Epithelial cell of prostate (primary cell): ENCODE results near the gene MED15.
"Not testable (repeated sequence)": the region's sequence is repeated elsewhere in the genome, so short reads cannot be mapped to it uniquely, and the experiment has no call there.

Experiments
- DNase-seq: peaks from one replicate; pipeline ENCODE4 v3.0.0-alpha.2; 2011; ENCODE audit warnings: low read depth, low spot score
- H3K27ac ChIP-seq: fragments of 450-650 bp; 2 replicates; pipeline ENCODE4 v1.5.1; 2017; ENCODE audit warnings: mild to moderate bottlenecking

The MED15 gene

DNA sequence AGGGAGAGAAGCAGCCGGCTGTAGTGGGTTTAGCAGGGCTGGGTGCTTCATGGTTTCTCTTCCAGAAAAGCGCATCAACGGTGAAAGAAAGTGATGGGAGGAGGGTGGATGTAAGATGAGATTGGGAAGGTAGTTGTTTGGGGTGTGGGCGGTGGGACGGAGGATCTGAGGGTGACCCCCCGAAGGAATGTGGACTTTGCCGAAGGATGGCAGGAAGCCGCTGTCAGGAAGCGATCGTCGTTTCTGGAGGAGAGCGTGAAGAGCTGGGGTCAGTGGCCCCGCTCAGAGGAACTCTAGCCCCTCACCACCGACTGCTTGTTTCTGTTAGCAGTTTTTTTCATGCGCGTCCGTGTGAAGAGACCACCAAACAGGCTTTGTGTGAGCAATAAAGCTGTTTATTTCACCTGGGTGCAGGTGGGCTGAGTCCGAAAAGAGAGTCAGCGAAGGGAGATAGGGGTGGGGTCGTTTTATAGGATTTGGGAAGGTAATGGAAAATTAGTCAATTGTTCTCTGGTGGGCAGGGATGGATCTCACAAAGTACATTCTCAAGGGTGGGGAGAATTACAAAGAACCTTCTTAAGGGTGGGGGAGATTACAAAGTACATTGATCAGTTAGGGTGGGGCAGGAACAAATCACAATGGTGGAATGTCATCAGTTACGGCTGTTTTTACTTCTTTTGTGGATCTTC lies 801 bp downstream of the MED15 start:
- H3K27ac ChIP-seq = peak overlapping the region; percentile 99
- DNase-seq = not testable (repeated sequence)

DNA sequence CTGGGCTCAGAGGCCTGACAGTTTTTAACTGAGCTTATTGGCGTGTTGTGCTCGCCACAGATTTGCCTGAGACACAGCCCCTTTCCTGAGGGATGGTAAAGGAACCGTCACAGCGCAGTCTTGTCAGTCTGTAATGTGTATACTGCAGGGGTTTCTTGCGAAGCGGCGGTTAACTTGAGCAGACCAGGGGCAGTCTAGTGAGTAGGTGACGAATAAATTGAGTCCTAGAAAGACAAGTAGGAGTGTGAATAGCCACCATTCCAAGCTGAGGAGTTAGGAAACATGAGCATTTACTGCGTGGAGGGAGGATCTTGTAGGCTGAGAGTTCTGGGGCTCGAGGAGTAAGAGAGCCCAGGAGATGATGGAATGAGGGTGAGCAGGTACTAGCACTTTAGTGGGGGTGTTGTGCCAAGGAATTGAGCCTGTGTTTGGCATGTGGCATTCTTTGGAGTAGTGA lies 1.4 kb downstream of the MED15 start:
- peak overlapping the region; percentile 99 for H3K27ac ChIP-seq
- DNase-seq = no peak

GRCh38 chr22:20509344-20510047 lies 2.1 kb downstream of the MED15 start:
- no peak for DNase-seq

DNA sequence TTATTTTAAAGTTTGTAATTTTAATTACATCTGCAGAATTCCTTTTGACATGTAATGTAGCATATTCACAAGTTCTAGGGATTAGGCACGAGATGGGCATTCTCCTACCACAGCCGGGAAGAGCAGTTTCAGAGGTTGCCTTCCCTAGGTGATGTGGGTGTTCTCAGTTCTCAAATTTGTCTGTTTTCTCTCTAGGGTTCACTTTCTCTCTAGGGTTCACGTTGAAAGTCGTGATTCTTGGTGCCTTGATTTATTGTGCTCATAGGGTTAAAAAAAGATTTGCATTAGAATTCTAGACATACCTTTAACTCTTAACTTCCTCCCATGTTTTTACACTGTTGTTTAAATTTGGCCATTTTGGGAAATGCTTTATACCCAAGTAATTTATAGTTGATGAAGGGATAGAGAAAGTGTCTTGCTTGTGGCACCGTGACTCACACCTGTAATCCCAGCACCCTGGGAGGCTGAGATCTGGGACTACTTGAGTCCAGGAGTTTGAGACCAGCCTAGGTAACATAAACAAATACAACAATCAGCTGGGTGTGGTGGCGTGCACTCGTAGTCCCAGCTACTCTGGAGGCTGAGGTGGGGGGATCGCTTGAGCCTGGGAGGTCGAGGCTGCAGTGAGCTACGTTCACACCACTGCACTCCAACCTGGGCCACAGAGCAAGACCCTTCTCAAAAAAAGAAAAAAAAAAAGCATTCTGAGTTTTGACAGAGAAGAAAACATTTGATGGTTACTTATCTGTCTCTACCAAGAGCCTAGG lies 3.6 kb downstream of the MED15 start:
- peak overlapping the region; percentile 99 for H3K27ac ChIP-seq
- DNase-seq = no peak

More at GRCh38 chr22:20509344-20510047, 2.1 kb downstream of the MED15 start:
- H3K27ac ChIP-seq = peak overlapping the region; percentile 99

- H3K27ac ChIP-seq = peak overlapping the region; percentile 99
- DNase-seq = no peak
These were observed 4.3 kb downstream of the MED15 start for GRCh38 chr22:20511578-20512229.

GRCh38 chr22:20514658-20515406 lies 7.4 kb downstream of the MED15 start:
- DNase-seq = peak; percentile 88

GRCh38 chr22:20516399-20516798 lies 9.0 kb downstream of the MED15 start:
- DNase-seq = no peak
- peak overlapping the region; percentile 99 for H3K27ac ChIP-seq

More at GRCh38 chr22:20514658-20515406, 7.4 kb downstream of the MED15 start:
- H3K27ac ChIP-seq = peak overlapping the region; percentile 99

GRCh38 chr22:20517422-20517821 lies 10.0 kb downstream of the MED15 start:
- H3K27ac ChIP-seq = peak overlapping the region; percentile 99
- DNase-seq = no peak

DNA sequence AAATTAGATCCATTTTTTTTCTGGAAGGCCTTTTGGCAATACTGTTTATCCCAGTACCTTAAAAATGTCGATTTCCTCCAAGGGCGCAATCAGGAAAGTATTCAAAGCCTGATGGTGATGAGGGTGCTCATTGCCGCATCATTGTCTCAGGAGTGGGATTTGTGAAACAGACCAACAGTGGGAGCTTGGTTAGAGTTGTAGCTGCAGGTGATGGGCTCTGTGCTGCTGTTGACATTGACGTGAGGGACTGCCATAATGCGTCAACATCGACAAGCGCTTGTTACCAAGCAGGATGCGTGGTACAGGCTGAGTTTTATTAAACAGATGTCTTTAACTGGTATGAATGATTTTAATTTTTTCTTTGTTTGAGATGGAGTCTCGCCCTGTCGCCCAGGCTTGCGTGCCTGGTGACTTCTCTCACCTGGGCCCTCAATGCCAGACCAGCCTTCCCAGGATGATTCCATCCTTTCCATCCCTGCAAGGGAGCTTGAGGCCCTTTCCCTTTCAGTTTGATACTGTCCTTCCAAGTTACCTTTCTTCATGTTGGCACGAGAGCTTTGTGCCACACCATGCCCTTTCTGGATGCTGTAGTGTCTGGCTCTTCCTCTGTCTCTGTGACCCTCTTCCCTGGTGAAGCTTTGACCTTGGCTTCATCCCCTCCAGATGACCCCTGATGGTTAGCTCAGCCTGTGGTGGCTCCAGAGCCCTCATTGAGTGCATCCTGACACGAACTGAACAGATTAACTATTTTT lies 10.6 kb downstream of the MED15 start:
- peak overlapping the region; percentile 99 for H3K27ac ChIP-seq

GRCh38 chr22:20519558-20519957 lies 12.1 kb downstream of the MED15 start:
- H3K27ac ChIP-seq = peak overlapping the region; percentile 10
- no peak for DNase-seq

More for the DNA sequence above, 10.6 kb downstream of the MED15 start:
- no peak for DNase-seq

DNA sequence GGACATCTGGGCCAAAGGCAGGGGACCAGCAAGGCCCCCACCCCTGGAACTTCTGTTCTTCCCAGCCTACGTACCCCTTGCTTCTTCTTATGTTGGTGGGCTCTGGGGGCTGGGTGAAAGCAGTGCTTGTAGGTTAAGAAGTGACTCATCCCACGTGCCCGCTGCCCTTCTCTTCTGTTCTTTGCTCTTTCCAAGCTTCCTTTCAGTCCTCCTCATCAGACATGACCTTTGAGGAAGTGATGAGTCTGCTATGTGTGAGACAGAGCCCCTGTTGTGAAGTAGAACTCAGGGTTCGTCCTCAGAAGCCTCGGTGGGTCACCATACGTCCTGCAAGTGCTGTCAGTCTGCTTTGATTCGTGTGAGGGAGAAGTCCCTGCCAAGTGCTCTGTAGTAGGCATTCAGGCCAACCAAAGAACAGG lies 12.7 kb downstream of the MED15 start:
- no peak for DNase-seq
- peak overlapping the region; percentile 10 for H3K27ac ChIP-seq

GRCh38 chr22:20522134-20523004 lies 15.0 kb downstream of the MED15 start:
- no peak for DNase-seq
- H3K27ac ChIP-seq = peak overlapping the region; percentile 98

DNA sequence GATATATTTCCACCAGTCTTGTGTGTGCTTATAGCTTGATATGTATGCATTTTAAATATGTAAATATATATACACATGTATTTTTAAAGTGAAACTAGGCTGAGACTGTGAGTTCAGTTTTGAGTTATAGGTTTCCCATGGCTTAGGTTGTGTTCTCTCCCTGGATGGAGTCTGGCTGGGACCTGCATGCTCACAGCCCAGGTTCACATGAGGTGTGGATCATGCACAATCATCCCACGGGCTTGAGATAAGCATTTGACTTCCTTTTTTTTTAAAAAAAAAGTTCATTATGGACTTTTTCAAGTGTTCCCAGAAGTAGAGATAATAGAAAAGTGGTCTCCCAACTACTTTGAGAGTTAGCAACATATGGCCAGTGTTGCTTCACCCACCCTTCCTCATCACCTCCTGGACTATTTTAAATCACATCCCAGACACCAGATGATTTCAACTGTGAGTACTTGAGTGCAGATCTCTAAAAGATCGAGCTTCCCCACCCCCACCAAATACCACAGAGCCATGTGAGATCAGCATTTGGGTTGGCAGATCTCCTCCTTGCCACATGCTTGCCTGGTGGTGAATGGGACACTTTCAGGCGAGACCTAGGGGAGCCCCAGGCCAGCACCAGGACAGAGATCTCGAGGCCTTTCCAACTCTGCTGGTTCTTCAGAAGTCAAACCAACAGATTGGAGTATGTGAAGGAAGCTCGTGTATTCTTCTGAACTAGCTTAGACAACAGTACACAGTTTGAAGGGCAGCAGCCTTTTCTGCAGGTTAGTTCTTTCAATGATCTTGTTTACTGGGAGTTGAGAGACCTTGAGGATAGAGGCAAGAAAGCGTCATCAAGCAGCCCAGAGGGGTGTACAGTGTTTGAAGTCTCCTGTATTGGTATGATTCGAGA lies 15.9 kb downstream of the MED15 start:
- DNase-seq = no peak
- peak overlapping the region; percentile 98 for H3K27ac ChIP-seq

DNA sequence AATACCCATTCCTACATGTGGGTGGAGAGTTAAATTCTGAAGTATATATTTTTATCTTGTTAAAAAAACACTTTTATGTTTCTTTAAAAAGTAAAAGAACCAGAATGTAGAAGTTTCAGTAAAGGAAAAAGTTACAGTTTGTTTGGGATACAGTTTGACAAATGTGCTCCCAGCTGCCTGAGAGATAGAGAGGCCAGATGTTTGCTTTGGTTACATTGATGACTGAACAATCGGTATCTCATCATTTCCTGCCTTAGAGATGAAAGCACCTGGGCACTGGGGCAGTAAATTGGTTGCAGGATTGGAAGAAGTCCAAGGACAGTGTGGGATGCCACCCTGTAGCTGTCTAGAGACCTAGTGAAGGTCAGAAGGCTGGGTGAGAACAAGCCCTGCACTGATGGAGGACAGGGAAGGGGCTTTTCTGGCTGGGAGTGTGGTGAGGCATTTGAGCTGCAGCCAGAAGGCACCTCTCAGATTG lies 16.6 kb downstream of the MED15 start:
- peak overlapping the region; percentile 98 for H3K27ac ChIP-seq
- no peak for DNase-seq

DNA sequence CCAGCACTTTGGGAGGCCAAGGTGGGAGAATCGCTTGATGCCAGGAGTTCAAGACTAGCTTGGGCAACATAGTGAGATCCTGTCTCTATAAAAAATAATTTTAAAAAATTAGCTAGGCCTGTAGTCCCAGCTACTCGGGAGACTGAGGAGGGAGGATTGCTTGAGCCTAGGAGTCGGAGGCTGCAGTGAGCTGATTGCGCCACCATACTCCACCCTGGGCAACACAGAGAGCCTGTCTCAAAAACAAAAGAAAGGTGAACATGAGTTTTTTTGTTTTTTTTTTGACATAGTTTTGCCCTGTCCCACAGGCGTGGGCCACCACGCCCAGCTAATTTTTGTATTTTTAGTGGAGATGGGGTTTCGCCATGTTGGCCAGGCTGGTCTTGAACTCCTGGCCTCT lies 17.6 kb downstream of the MED15 start:
- H3K27ac ChIP-seq = peak overlapping the region; percentile 98

DNA sequence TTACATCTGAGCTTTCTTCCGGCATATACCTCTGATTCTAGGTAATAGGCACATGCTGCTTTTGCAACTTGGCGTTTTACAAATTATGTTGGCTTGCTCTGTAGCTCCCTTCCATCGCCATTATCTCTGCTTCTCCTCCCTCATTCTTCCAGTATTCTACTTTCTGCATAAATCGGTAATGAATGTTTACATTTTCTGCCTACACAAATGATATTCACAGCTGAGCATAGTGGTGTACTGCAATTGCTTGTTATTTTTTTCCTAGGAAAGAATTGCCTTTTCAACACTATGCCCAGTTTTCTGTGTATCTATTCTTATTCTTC lies 18.9 kb downstream of the MED15 start:
- no peak for DNase-seq

More for the DNA sequence above, 17.6 kb downstream of the MED15 start:
- DNase-seq = no peak

More for the DNA sequence above, 18.9 kb downstream of the MED15 start:
- H3K27ac ChIP-seq = peak overlapping the region; percentile 98
